Osteoblast (primary cell): Measurements from ENCODE around the gene MAPKAPK3. TPM values are rescaled to one million over a fixed set of nuclear protein-coding genes. Genes with fewer than 3 reads are reported as not detected.

Source experiments
- DNase-seq: peaks from one replicate; pipeline ENCODE4 v3.0.0; 2011; ENCODE audit warnings: low spot score, mixed read lengths; ENCODE audit not compliant: insufficient read length; ENCODE audit errors: missing footprints
- H2AFZ ChIP-seq: 2 replicates; pipeline ENCODE4 v1.6.0; 2011; ENCODE audit warnings: mild to moderate bottlenecking, low read length
- H3K27ac ChIP-seq: 2 replicates; pipeline ENCODE4 v1.5.1; 2011; ENCODE audit warnings: mild to moderate bottlenecking, low read depth, low read length, moderate library complexity
- H3K27me3 ChIP-seq: 2 replicates; pipeline ENCODE4 v1.6.0; 2012; ENCODE audit warnings: mild to moderate bottlenecking, control low read depth, inconsistent platforms, low read length, moderate library complexity; ENCODE audit not compliant: insufficient read depth
- H3K36me3 ChIP-seq: 2 replicates; pipeline ENCODE4 v1.5.1; 2011; ENCODE audit warnings: mild to moderate bottlenecking, low read length, control low read depth, moderate library complexity; ENCODE audit not compliant: insufficient read depth
- H3K4me1 ChIP-seq: 2 replicates; pipeline ENCODE4 v1.5.1; 2011; ENCODE audit warnings: mild to moderate bottlenecking, low read length, control low read depth, moderate library complexity; ENCODE audit not compliant: insufficient read depth
- H3K4me2 ChIP-seq: 2 replicates; pipeline ENCODE4 v1.6.0; 2011; ENCODE audit warnings: mild to moderate bottlenecking, low read length; ENCODE audit not compliant: insufficient read depth
- H3K4me3 ChIP-seq: fragments of 200-600 bp; sonication (generic); 3 replicates; pipeline ENCODE4 v1.5.1; 2012; ENCODE audit warnings: mild to moderate bottlenecking, low read length, inconsistent platforms; ENCODE audit not compliant: insufficient read depth
- H3K79me2 ChIP-seq: 2 replicates; pipeline ENCODE4 v1.6.0; 2012; ENCODE audit warnings: mild to moderate bottlenecking, low read length, control low read depth, inconsistent platforms; ENCODE audit not compliant: insufficient read depth
- H3K9me3 ChIP-seq: 2 replicates; pipeline ENCODE4 v1.5.1; 2011; ENCODE audit warnings: low read depth, low read length, control low read depth
- H4K20me1 ChIP-seq: 2 replicates; pipeline ENCODE4 v1.6.0; 2012; ENCODE audit warnings: mild to moderate bottlenecking, low read length, control low read depth; ENCODE audit not compliant: insufficient read depth
- CTCF ChIP-seq: IDR thresholded peaks from 2 replicates; pipeline ENCODE4 v1.5.1; 2011; ENCODE audit warnings: mild to moderate bottlenecking, low read depth, low read length, moderate library complexity; ENCODE audit errors: extremely low read depth
- total RNA-seq: library from RNA; depleted of rRNA; stranded (reverse); fragments of >200 nt; gene quantifications from 2 replicates; pipeline ENCODE4 v1.2.3, GENCODE V29; 2012

MAPKAPK3 gene
- total RNA-seq, 1 donor = 56.5 TPM

- H3K36me3 ChIP-seq = peaks cover 18% of the 10 kb centered on the region
- DNase-seq = no peak
- H3K27ac ChIP-seq = no peak overlapping the region
- no peaks in the 10 kb centered on the region for H3K4me1 ChIP-seq
- no peak overlapping the region for H3K4me3 ChIP-seq
- H2AFZ ChIP-seq = no peak overlapping the region
- no peaks in the 10 kb centered on the region for H3K79me2 ChIP-seq
- no peaks in the 10 kb centered on the region for H4K20me1 ChIP-seq
- no peaks in the 10 kb centered on the region for H3K9me3 ChIP-seq
- H3K27me3 ChIP-seq = no peaks in the 10 kb centered on the region
- H3K4me2 ChIP-seq = no peak overlapping the region
- no peak for TF ChIP-seq CTCF
Measured at GRCh38 chr3:50648313-50648712, 31.4 kb downstream of the MAPKAPK3 start.

- DNase-seq = no peak
- Histone ChIP-seq H2AFZ (no peak overlapping the region), H3K79me2 (no peaks in the 10 kb centered on the region), H3K4me1 (no peaks in the 10 kb centered on the region), H4K20me1 (no peaks in the 10 kb centered on the region), H3K27ac (no peak overlapping the region), H3K27me3 (no peaks in the 10 kb centered on the region), H3K9me3 (no peaks in the 10 kb centered on the region), H3K4me3 (no peak overlapping the region), H3K4me2 (no peak overlapping the region), H3K36me3 (peaks cover 14% of the 10 kb centered on the region)
- no peak for TF ChIP-seq CTCF
Measured at GRCh38 chr3:50648944-50649343, 32.0 kb downstream of the MAPKAPK3 start.

DNA sequence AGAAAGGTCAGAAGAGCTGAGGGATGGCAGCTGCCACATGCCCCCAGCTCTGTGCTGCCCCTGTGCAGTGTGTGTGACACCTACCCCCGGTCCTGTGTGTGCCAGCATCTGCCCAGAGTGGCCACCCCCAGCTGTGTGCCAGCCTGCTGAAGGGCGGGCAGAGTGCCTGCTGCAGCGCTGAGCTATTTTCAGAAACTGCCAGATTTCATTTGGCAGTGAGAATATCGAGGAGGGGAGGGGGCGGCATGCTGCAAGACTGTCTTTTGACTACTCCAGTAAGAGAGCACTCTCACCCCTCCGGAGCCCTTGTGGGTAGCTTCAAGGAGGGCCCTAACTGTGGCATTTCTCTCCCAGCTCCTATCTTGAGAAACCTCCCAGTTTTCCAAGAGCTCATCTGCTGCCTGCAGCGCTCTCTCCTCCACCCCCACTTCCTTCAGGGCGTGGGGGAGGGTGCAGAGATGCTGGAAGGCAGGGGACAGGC lies 32.5 kb downstream of the MAPKAPK3 start:
- H3K9me3 ChIP-seq = no peaks in the 10 kb centered on the region
- no peak overlapping the region for H2AFZ ChIP-seq
- H3K27me3 ChIP-seq = no peaks in the 10 kb centered on the region
- H3K79me2 ChIP-seq = no peaks in the 10 kb centered on the region
- no peak overlapping the region for H3K4me3 ChIP-seq
- DNase-seq = no peak
- H3K27ac ChIP-seq = no peak overlapping the region
- no peaks in the 10 kb centered on the region for H4K20me1 ChIP-seq
- H3K4me2 ChIP-seq = no peak overlapping the region
- peaks cover 10% of the 10 kb centered on the region for H3K36me3 ChIP-seq
- H3K4me1 ChIP-seq = no peaks in the 10 kb centered on the region
- no peak for TF ChIP-seq CTCF

DNA sequence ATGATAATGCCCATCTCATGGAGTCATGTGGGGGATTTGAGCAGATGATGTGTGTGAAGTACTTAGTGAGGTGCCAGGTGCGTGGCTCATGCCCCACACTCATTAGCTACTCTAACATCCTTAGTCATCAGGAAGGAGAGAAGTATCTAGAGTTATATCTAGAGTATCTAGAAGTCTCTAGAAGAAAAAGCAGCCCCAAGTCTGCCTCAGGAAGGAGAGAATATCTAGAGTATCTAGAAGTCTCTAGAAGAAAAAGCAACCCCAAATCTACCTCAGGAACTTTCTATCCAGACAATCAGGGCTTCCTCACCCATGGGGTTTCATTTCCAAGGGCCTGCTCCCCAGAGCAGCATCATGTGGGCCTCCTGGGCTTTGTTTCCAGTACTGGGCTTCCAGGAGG lies 33.1 kb downstream of the MAPKAPK3 start:
- Histone ChIP-seq H3K4me1 (no peaks in the 10 kb centered on the region), H3K79me2 (no peaks in the 10 kb centered on the region), H3K9me3 (no peaks in the 10 kb centered on the region), H2AFZ (no peak overlapping the region), H3K36me3 (peaks cover 5% of the 10 kb centered on the region), H3K4me3 (no peak overlapping the region), H3K27me3 (no peaks in the 10 kb centered on the region), H4K20me1 (no peaks in the 10 kb centered on the region), H3K27ac (no peak overlapping the region), H3K4me2 (no peak overlapping the region)
- no peak for TF ChIP-seq CTCF
- DNase-seq = no peak
